GM06990 (cell line): ENCODE data around the gene IZUMO1R.
"Not testable (repeated sequence)": the region's sequence is repeated elsewhere in the genome, so short reads cannot be mapped to it uniquely, and the experiment has no call there.

Source experiments
- DNase-seq: peaks from one replicate; pipeline ENCODE4 v3.0.0-alpha.2; 2011; ENCODE audit not compliant: insufficient read length; ENCODE audit errors: extremely low read depth
- H3K27me3 ChIP-seq: replicated peaks from 2 replicates; pipeline ENCODE4 v1.6.0; 2011; ENCODE audit warnings: low read length; ENCODE audit not compliant: control insufficient read depth, insufficient read depth
- H3K36me3 ChIP-seq: 2 replicates; pipeline ENCODE4 v1.5.1; 2011; ENCODE audit warnings: low read length; ENCODE audit not compliant: control insufficient read depth, insufficient read depth
- H3K4me3 ChIP-seq: replicated peaks from 2 replicates; pipeline ENCODE4 v1.5.1; 2011; ENCODE audit warnings: low read depth, mild to moderate bottlenecking, control low read depth, low read length
- TF ChIP-seq, protein P1 (sequence below): IDR thresholded peaks from 2 replicates; pipeline ENCODE4 v1.5.1; 2011; ENCODE audit warnings: low read length, control low read depth, mild to moderate bottlenecking, inconsistent platforms; ENCODE audit not compliant: insufficient read depth, poor library complexity, severe bottlenecking

The IZUMO1R gene

DNA sequence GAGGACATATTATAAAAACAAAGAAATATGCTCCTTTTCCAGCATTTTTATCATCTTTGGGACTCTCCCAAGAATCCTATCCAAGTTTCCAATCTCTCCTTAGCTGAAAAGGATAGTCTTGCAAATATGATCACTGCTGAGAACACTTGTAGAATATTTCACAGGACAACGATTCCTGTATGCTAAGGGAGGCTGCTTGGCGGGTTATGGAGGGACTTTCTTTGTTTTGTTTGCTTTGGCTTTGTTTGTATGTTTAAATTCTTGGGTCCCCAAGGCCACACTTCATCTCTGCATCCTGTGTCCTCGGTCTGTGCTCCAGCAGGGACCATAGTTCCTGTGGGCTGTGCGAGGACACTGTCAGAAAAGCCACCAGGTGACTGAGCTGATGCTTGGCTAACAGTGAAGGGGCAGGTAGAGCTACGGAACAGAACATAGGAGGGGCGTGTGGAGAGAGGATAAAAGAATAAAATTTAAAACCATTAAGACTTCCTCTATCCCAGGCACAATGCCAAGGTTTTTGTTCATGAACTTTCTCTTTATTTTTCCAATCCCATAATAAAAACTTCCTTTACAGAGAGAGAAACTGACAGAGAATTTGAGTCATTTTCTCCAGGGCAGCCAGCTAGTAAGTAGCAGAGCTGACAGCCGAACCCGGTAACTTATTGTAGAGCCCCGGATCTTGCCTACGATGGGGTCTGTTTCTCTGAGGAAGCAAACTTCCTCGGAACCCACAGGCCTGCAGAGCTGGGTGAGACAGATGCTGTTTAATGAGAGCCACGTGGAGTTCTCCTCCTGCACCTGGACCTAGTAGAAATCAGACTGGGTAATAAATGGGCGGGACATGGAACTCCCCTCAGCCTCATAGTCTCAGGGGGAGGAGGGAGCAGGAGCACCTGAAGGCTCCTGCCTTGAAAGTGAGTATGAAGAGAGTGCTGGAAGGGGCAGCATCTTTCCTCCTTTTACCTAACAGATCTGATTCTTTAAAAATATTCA, at the start of gene IZUMO1R:
TSS of gene IZUMO1R (plus strand) at position 615 of the 993 bp plus-strand sequence. CDS start 1,057 bp downstream, outside the sequence.
- Histone ChIP-seq H3K27me3 (no peaks in the 10 kb centered on the region), H3K4me3 (no peak within 1 kb of the TSS), H3K36me3 (no peaks in the 10 kb centered on the region)
- TF ChIP-seq, protein P1, sequence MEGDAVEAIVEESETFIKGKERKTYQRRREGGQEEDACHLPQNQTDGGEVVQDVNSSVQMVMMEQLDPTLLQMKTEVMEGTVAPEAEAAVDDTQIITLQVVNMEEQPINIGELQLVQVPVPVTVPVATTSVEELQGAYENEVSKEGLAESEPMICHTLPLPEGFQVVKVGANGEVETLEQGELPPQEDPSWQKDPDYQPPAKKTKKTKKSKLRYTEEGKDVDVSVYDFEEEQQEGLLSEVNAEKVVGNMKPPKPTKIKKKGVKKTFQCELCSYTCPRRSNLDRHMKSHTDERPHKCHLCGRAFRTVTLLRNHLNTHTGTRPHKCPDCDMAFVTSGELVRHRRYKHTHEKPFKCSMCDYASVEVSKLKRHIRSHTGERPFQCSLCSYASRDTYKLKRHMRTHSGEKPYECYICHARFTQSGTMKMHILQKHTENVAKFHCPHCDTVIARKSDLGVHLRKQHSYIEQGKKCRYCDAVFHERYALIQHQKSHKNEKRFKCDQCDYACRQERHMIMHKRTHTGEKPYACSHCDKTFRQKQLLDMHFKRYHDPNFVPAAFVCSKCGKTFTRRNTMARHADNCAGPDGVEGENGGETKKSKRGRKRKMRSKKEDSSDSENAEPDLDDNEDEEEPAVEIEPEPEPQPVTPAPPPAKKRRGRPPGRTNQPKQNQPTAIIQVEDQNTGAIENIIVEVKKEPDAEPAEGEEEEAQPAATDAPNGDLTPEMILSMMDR, result no peak
- no peak for DNase-seq

DNA sequence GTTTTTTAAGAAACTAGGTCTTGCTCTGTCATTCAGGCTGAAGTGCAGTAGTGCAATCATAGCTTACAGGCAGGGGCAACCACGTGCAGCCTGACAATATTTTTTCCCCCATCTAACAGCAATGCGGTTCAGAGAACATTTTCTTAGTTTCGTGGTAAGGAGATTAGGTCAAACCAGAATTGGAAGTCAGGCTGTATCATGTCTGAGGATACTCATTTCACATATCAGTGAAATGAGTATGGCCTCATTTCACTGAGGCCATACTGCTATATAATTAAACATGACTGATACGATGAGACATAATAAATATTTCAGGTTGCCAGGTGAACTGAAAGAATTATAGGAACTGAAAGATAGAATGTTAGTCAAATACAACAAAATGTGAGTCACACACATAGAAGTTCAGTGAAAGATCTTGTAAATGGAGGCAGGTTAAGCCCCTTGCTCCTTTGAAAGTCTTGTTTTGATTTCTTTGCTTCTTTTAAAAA, 32.5 kb upstream of the IZUMO1R start:
- Histone ChIP-seq H3K27me3 (no peaks in the 10 kb centered on the region), H3K4me3 (no peak overlapping the region), H3K36me3 (no peaks in the 10 kb centered on the region)
- TF ChIP-seq, protein P1, result no peak
- DNase-seq, result peak; percentile 79

DNA sequence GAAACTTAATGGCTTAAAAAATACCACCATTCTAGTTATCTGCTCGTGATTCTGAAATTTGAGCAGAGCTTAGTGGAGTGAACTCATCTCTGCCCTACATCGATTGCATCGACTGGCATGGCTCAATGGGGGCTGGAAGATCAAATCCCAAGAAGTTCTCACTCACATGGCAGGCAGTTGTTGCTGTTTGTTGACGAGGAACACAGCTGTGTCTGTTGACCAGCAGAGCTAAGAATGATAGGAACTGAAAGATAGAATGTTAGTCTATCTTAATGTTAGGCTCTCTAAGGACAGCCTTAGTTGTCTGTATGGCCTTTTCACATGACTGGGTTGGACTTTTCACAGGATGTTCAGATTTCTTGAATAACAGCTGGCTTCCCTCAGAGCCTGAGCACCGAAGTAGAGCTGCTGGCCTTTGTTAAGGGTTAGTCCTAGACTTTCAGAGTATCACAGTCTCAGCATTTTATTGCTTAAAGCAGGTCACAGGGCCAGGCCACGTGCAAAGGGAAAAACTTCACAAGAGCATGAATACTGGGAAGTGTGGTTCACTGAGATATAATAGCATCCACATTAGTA, 31.6 kb upstream of the IZUMO1R start:
- H3K27me3 ChIP-seq, result no peaks in the 10 kb centered on the region
- TF ChIP-seq, protein P1, result no peak
- H3K4me3 ChIP-seq, result no peak overlapping the region
- no peaks in the 10 kb centered on the region for H3K36me3 ChIP-seq
- peak; percentile 30 for DNase-seq

DNA sequence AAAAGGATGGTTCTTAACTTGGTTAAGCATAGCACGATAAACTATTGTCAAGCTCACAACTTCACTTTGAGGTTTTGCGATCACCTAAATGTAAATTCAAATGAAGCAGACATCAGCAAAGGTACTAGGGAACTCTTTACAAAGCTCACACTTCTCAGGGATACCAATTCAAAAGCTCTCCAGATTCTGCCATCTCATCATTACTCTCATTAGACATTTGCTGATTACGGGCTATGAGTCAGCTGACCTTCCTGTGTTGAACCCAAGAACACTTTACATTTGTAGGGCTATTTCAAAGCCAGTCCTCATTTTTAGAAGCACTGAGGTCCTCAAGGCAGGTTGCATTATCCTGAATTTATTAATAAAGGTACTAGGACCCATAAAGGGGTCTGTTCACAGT, 28.4 kb upstream of the IZUMO1R start:
- Histone ChIP-seq H3K36me3 (no peaks in the 10 kb centered on the region), H3K4me3 (no peak overlapping the region), H3K27me3 (no peaks in the 10 kb centered on the region)
- DNase-seq, result no peak
- TF ChIP-seq, protein P1, result no peak

DNA sequence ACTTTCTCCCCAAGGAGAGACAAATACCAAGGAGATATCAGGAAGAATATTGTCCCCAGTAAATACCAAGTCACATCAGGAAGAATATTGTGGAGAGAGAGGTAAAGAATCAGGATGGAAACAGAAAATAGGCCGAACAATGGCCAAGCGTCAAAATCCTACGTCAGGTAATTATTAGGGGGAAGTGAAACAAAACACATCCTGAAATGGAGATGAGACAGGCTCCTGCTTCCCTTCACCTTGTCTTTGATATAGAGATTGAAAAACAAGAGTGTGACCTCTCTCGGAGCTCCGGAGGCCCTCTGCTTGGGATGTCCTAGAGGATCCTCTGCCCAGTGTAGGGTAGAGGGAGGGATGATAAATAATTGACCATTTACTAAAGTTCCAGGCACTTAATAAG, 27.4 kb upstream of the IZUMO1R start:
- no peak for DNase-seq
- no peak overlapping the region for H3K4me3 ChIP-seq
- no peaks in the 10 kb centered on the region for H3K36me3 ChIP-seq
- TF ChIP-seq, protein P1, result no peak
- no peaks in the 10 kb centered on the region for H3K27me3 ChIP-seq

DNA sequence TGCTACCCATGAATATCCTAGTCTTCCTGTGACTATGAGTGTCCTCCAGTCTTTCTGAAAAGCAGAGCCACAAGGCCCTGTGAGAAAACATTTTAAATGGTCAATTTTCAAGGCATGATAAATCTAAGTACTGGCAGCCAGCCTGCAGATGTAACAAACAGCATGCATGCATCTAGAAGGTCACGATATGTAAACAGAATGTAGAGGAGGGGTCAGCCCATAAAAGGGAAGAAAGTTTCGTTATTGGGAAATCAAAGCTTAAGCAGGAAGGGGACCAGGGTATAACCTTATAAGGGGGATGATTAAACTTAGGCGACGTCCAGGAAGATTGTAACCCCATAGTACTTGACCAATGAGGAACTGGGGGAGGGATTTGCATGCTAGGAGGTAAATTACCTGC, 26.2 kb upstream of the IZUMO1R start:
- DNase-seq, H3K4me3 ChIP-seq: not testable (repeated sequence)

More for the DNA sequence above, 26.2 kb upstream of the IZUMO1R start:
- H3K36me3 ChIP-seq, H3K27me3 ChIP-seq: not testable (repeated sequence)
